Ureter (tissue), 1 donor: ENCODE data around the gene ICE1. TPM values are rescaled to one million over a fixed set of nuclear protein-coding genes. Genes with fewer than 3 reads are reported as not detected.
"Not testable (repeated sequence)": the region's sequence is repeated elsewhere in the genome, so short reads cannot be mapped to it uniquely, and the experiment has no call there.

Experiments used
- DNase-seq: peaks from one replicate; pipeline ENCODE4 v3.0.0-alpha.2; 2020; ENCODE audit warnings: low spot score
- total RNA-seq: library from RNA; stranded (reverse); gene quantifications from one replicate; pipeline ENCODE4 v1.2.4, GENCODE V29; 2023
- donor health status: DM: yes; HTN: yes; CAD: no.

Gene ICE1
- total RNA-seq, 1 donor from 2014 or later = 33.2 TPM

- no peak for DNase-seq
Observed at GRCh38 chr5:5492087-5492933, 69.8 kb downstream of the ICE1 start.

DNA sequence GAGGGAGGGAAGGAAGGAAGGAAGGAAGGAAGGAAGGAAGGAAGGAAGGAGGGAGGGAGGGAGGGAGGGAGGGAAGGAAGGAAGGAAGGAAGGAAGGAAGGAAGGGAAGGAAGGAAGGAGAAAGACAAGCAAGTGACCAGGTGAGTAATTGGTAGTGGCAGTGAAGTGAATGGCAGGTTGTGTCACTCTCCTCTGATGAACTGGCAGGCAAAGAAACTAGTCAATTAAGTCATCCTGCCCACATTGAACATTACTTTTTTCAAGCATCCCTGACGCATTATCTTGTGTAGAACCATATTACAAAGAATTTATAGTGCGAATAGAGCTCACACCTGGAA lies 70.4 kb downstream of the ICE1 start:
- DNase-seq = not testable (repeated sequence)

DNA sequence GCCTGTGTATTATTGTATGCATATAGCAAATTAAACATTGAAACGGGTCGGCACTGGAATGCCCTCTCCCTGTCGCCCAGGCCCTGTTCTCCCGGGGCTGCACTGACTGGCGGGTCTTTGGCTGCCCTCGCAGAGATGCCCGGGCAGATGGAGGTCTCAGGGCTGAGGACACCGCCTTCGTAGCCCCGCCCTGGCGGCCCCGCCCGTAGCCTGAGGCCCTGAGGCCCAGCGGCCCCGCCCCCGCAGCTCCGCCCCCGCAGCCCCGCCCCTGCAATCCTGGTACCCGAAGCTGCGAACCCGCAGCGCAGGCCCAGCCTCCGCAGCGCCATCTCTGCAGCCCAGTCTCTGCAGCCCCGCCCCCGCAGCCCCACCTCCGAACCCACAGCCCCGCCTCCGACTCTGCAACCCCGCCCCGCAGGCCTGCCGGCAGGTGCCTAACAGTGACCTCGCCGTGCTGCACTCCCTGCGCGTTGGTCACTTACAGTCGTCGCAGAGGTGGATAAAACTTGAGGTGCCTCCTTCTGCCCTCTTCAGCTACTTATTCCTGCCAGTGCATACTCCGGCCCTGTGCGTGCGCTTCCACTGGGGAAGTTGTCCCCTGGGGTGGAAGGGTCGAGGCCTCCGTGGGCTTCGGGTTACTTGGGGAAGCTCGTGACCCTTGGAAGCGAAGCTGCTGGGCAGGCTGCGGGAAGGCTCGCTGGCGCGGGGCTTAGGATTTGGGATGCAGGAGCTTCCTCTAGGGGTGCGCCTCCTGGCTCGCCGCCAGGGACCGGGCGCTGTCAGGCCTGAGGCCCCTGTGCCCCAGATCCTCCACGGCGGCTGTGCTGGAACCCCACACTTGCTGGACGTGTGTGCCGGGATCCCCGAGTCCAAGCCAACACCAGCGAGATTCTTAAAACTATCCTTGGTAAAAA lies 72.3 kb downstream of the ICE1 start:
- DNase-seq = peak; percentile 69

- peak; percentile 62 for DNase-seq
Observed at GRCh38 chr5:5497152-5497788, 74.8 kb downstream of the ICE1 start.

DNA sequence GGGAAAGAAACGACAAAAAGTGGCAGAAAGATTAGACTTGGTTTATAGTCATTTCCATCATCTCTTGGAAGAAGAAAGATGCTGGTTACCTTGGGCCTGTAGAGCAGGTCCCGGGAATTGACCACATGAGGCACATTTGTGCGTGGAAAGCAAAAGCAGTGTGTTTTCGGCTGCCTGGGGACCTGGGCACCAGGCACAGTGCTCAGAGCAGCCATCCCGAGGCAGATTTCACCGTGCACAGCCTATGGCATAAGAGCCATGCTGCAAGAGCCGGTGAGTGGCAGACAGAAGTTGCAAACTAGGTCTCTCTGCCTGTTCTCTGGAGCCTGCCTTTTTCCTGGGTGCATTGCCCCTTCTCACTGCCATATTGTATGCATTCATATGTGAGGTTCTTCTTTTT lies 77.0 kb downstream of the ICE1 start:
- no peak for DNase-seq

- no peak for DNase-seq
Observed at GRCh38 chr5:5504325-5504724, 81.8 kb downstream of the ICE1 start.

DNA sequence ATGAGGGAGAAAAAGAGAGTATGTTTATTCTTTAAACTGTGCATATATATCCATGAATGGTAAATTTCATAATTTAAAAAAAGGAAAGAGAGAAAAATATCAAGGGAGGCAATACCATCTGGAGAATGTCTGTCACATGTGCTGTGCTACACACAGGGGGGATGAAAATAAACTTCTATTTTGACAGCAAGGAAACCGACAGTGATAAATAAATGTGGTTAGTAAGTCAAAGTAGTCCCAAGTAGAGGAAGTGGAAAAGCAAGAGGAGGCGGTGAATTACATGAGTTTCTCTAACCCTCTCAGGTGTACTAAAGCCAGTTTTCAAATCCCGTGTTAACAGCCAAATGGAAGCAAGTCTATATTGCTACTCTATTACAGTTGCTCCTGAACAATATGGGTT lies 83.3 kb downstream of the ICE1 start:
- DNase-seq = no peak

DNA sequence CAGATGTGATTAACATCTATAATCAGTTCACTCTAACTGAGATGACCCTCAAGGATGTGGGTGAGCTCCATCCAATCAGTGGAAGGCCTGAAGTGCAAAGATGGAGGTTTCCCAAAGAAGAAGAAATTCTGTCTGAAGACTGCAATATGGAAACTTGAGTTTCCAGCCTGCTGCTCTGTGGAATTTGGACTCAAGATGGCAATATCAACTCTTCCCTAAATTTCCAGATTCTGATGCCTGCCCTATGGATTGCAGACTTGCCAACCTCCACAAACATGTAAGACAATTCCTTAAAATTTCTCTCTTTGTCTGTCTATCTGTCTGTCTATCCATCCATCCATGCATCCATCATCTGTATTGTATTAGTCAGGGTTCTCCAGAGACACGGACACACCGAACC lies 85.9 kb downstream of the ICE1 start:
- DNase-seq = no peak

- DNase-seq = no peak
Observed at GRCh38 chr5:5511904-5512416, 89.5 kb downstream of the ICE1 start.

DNA sequence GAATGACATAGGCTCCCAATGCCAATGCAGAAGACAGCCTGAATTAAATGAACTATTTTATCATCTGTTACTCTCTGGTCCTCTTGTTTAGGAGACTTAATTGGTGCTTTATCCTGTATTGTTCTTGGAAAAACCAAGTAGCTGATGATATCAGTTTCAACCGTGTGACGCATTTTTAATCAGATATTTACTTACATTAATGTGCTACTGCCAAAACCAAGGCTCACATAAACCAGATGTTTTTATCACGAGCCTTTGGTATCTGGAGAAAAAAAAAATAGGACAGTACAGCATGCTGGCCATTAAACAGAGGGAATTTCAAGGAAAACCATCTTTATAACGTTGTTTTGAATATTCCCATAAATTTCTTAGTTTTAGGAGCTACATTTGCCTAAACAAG lies 90.1 kb downstream of the ICE1 start:
- no peak for DNase-seq

- not testable (repeated sequence) for DNase-seq
Observed at GRCh38 chr5:5520622-5521021, 98.1 kb downstream of the ICE1 start.

DNA sequence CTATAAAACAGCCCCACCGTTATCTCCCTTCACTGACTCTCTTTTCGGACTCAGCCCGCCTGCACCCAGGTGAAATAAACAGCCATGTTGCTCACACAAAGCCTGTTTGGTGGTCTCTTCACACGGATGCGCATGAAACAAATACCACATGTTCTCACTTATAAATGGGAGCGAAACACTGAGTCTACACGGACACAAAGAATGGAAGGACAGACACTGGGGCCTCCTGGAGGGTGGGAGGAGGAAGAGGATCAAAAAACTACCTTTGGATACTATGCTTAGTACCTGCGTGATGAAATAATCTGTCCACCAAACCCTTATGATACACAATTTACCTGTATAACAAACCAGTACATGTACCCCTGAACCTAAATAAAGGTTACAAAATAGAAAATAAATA lies 98.6 kb downstream of the ICE1 start:
- DNase-seq = no peak

- DNase-seq = no peak
Observed at GRCh38 chr5:5521478-5521877, 99.0 kb downstream of the ICE1 start.

- DNase-seq = no peak
Observed at GRCh38 chr5:5522336-5522735, 99.9 kb downstream of the ICE1 start.

- no peak for DNase-seq
Observed at GRCh38 chr5:5523066-5523505, 100.6 kb downstream of the ICE1 start.

DNA sequence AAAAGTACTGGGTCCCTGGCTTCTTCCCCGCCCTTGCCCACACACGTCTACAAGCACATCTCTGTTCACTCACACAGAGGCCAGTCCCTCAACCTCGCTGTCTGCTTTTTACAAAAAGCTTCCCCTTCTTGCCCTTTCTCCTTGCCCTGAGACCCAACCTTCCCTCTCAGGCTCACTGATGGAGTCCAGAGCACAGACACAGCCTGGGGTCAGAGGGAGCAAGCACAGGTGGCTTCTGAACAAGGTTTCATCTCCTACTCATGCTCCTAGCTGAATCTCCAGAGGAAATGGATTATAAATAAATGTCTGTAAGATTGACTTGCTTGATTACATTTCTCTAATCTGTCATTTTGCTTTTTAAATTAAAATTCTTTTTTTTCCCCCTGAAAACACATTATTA lies 101.8 kb downstream of the ICE1 start:
- DNase-seq = no peak

GRCh38 chr5:5531371-5531770 lies 108.9 kb downstream of the ICE1 start:
- DNase-seq = no peak

GRCh38 chr5:5532306-5533076 lies 110.0 kb downstream of the ICE1 start:
- no peak for DNase-seq

DNA sequence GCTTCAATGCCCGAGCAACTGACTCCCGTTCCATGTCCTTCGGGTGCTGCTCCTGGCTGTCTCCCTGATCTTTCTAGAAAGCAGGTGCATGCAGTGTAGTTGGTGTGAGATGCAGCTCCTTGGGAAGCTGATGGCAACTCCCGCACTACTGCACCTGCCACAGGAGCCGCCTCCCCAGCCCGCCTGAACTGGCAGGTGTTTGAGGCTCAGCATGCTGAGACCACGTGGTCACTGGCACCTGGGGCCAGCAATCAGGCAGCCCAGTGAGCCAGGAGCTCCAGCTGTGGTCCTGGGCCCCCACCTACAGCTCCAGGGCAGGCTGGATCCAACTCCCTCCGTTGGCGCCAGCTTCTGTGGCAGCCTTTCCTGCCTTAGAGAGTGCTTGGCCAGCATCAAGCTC lies 111.5 kb downstream of the ICE1 start:
- no peak for DNase-seq

DNA sequence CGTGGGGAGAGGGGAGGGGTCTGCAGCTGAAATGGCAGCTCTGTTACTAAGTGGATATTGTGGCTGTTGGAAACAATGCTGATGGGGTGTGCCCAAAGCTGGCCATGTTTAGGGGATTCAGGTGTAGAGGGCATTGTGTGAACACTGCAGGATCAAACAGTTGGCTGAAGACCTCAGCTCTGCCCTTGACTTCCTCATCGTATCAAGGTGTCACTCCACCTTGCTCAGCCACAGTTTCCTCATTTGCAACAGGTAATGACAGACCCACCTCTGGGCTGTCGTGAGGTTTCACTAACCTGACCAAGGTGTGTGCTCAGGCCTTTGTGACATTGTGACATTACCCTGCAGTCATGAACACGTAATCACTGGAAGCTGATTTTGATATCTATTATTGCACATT lies 111.9 kb downstream of the ICE1 start:
- no peak for DNase-seq

DNA sequence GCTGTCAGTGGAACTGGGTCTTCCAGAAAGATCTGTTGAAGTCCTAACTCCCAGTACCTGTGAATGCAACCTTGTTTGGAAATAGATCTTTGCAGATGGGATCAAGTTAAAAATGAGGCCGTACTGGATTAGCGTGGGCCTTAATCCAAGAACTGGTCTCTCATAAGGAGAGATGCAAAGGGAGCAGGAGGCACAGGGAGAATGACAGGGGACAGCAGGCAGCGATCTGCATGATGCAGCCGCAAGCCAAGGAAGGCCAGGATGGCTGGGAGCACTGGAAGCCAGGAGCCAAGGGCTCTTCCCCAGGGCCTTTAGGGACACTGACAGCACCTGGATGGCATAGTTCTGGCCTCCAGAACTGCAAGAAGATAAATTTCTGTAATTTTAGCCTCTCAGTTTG lies 114.4 kb downstream of the ICE1 start:
- DNase-seq = no peak
